HEK293T (cell line): ENCODE results near the gene AMFR.
"Not testable (repeated sequence)": the region's sequence is repeated elsewhere in the genome, so short reads cannot be mapped to it uniquely, and the experiment has no call there.

ENCODE experiments used
- CTCF ChIA-PET: fragments of 350-600 bp; formaldehyde crosslinking; extraction: SDS; loops from one replicate; lab custom pipeline; 2021; ENCODE audit warnings: antibody characterized with exemption, inconsistent platforms; lab: Yijun Ruan, JAX
- POLR2A ChIA-PET: fragments of 350-600 bp; formaldehyde crosslinking; extraction: SDS; loops from one replicate; lab custom pipeline; 2020; ENCODE audit warnings: antibody characterized with exemption, inconsistent platforms; lab: Yijun Ruan, JAX
- DNase-seq: peaks from one replicate; pipeline ENCODE4 v3.0.0; 2012; ENCODE audit warnings: mixed read lengths; ENCODE audit errors: extremely low spot score
- ARNT ChIP-seq: fragments of 450-650 bp; IDR thresholded peaks from 2 replicates; pipeline ENCODE4 v1.6.1; 2017; ENCODE audit warnings: mild to moderate bottlenecking
- BHLHE40 ChIP-seq: fragments of 450-650 bp; IDR thresholded peaks from 2 replicates; pipeline ENCODE4 v1.6.1; 2016; ENCODE audit warnings: mild to moderate bottlenecking, moderate library complexity, borderline replicate concordance
- CTBP1 ChIP-seq: fragments of 450-650 bp; IDR thresholded peaks from 2 replicates; pipeline ENCODE4 v1.6.1; 2016; ENCODE audit warnings: borderline replicate concordance
- ELF4 ChIP-seq: fragments of 450-650 bp; IDR thresholded peaks from 2 replicates; pipeline ENCODE4 v1.6.1; 2017; ENCODE audit warnings: antibody characterized with exemption
- FOXA1 ChIP-seq: fragments of 450-650 bp; IDR thresholded peaks from 2 replicates; pipeline ENCODE4 v1.6.1; 2016; ENCODE audit warnings: mild to moderate bottlenecking
- FOXK2 ChIP-seq: fragments of 450-650 bp; IDR thresholded peaks from 2 replicates; pipeline ENCODE4 v1.6.1; 2016; ENCODE audit warnings: mild to moderate bottlenecking
- FOXM1 ChIP-seq: fragments of 450-650 bp; IDR thresholded peaks from 2 replicates; pipeline ENCODE4 v1.6.1; 2017; ENCODE audit warnings: mild to moderate bottlenecking, borderline replicate concordance
- HDGF ChIP-seq: fragments of 450-650 bp; IDR thresholded peaks from 2 replicates; pipeline ENCODE4 v1.6.1; 2017; ENCODE audit warnings: antibody characterized with exemption, borderline replicate concordance
- L3MBTL2 ChIP-seq: fragments of 450-650 bp; conservative IDR thresholded peaks from 2 replicates; pipeline ENCODE4 v1.6.1; 2016; ENCODE audit warnings: mild to moderate bottlenecking
- LEF1 ChIP-seq: fragments of 450-650 bp; IDR thresholded peaks from 2 replicates; pipeline ENCODE4 v1.6.1; 2017; ENCODE audit warnings: mild to moderate bottlenecking, borderline replicate concordance
- NFRKB ChIP-seq: fragments of 450-650 bp; IDR thresholded peaks from 2 replicates; pipeline ENCODE4 v1.6.1; 2016; ENCODE audit warnings: mild to moderate bottlenecking, moderate library complexity
- PKNOX1 ChIP-seq: fragments of 450-650 bp; IDR thresholded peaks from 2 replicates; pipeline ENCODE4 v1.6.1; 2016
- SP1 ChIP-seq: fragments of 450-650 bp; IDR thresholded peaks from 2 replicates; pipeline ENCODE4 v1.6.1; 2017
- SUZ12 ChIP-seq: fragments of 450-650 bp; IDR thresholded peaks from 2 replicates; pipeline ENCODE4 v1.6.1; 2016; ENCODE audit warnings: mild to moderate bottlenecking
- TARDBP ChIP-seq: fragments of 450-650 bp; IDR thresholded peaks from 2 replicates; pipeline ENCODE4 v1.6.1; 2016
- ZNF384 ChIP-seq: fragments of 450-650 bp; IDR thresholded peaks from 2 replicates; pipeline ENCODE4 v1.6.1; 2016

Gene AMFR

GRCh38 chr16:56400458-56400857, 24.9 kb downstream of the AMFR start:
- TF ChIP-seq SP1 (no peak), BHLHE40 (no peak), ZNF384 (no peak), FOXA1 (no peak), PKNOX1 (no peak), NFRKB (no peak), FOXK2 (no peak), TARDBP (no peak), L3MBTL2 (no peak), LEF1 (no peak), ARNT (no peak)
- DNase-seq, result no peak
- ChIA-PET CTCF (no interaction called here), POLR2A (no interaction called here)

GRCh38 chr16:56399486-56399885, 25.9 kb downstream of the AMFR start:
- TF ChIP-seq SP1 (no peak), FOXA1 (no peak), FOXM1 (no peak), ARNT (no peak), NFRKB (no peak), CTBP1 (no peak), ELF4 (no peak), FOXK2 (no peak), L3MBTL2 (no peak), HDGF (no peak), BHLHE40 (no peak), ZNF384 (no peak), PKNOX1 (no peak), SUZ12 (no peak), LEF1 (no peak), TARDBP (no peak)
- DNase-seq, result no peak
- ChIA-PET POLR2A (no interaction called here), CTCF (no interaction called here)

GRCh38 chr16:56399047-56399446, 26.3 kb downstream of the AMFR start:
- CTCF ChIA-PET, result no interaction called here
- TF ChIP-seq FOXM1 (no peak), L3MBTL2 (no peak), BHLHE40 (no peak), ELF4 (no peak), ZNF384 (no peak)
- POLR2A ChIA-PET, result no interaction called here
- DNase-seq, result no peak

GRCh38 chr16:56396724-56397123, 28.6 kb downstream of the AMFR start:
- CTCF ChIA-PET, result interaction anchor here (0.6 kb wide), 1 partner anchor 1385 kb away, joined by 3 read pairs; no protein-coding TSS in a partner anchor
- POLR2A ChIA-PET, DNase-seq: not testable (repeated sequence)

GRCh38 chr16:56389554-56389953, 35.8 kb downstream of the AMFR start:
- ChIA-PET POLR2A (no interaction called here), CTCF (no interaction called here)
- no peak for DNase-seq
- TF ChIP-seq BHLHE40, result no peak
- TF ChIP-seq CTBP1, result no peak

- DNase-seq, result no peak
- TF ChIP-seq LEF1 (no peak), NFRKB (no peak), FOXK2 (no peak), FOXM1 (no peak), TARDBP (no peak), PKNOX1 (no peak), SP1 (no peak), FOXA1 (no peak), L3MBTL2 (no peak), BHLHE40 (no peak), HDGF (no peak), ELF4 (no peak), CTBP1 (no peak), ZNF384 (no peak), SUZ12 (no peak), ARNT (no peak)
- POLR2A ChIA-PET, result no interaction called here
- CTCF ChIA-PET, result no interaction called here
Observed at GRCh38 chr16:56388209-56388608, 37.1 kb downstream of the AMFR start.

- DNase-seq, result no peak
- CTCF ChIA-PET, result no interaction called here
- TF ChIP-seq CTBP1 (no peak), SUZ12 (no peak), FOXM1 (no peak), FOXA1 (no peak), PKNOX1 (no peak), SP1 (no peak), L3MBTL2 (no peak), ARNT (no peak), HDGF (no peak), NFRKB (no peak), LEF1 (no peak), FOXK2 (no peak), ZNF384 (no peak), BHLHE40 (no peak), TARDBP (no peak), ELF4 (no peak)
- POLR2A ChIA-PET, result no interaction called here
Observed at GRCh38 chr16:56387396-56387795, 37.9 kb downstream of the AMFR start.
